Breast epithelium (tissue), 4 donors: ENCODE results near the gene POTEJ. TPM values are rescaled to one million over a fixed set of nuclear protein-coding genes. Genes with fewer than 3 reads are reported as not detected.
"Not testable (repeated sequence)": the region's sequence is repeated elsewhere in the genome, so short reads cannot be mapped to it uniquely, and the experiment has no call there.

Experiments used
- DNase-seq, 2 donors: peaks; one replicate each; pipeline ENCODE4 v3.0.0-alpha.2; 2019; ENCODE audit warnings: low spot score in 2 of 2
- H3K27ac ChIP-seq, 2 donors: fragments of 200-600 bp; sonication (generic) in 1 of 2; one replicate each; pipeline ENCODE4 v1.5.1; 2016 to 2019; ENCODE audit warnings: mild to moderate bottlenecking in 1 of 2
- H3K27me3 ChIP-seq, 2 donors: fragments of 200-600 bp; sonication (generic) in 1 of 2; one replicate each; pipeline versions ENCODE4 v1.5.1 to v1.6.0; 2017 to 2019; ENCODE audit warnings: control low read depth in 1 of 2, mild to moderate bottlenecking in 1 of 2
- H3K36me3 ChIP-seq: fragments of 200-600 bp; one replicate; pipeline ENCODE4 v1.5.1; 2019
- H3K4me1 ChIP-seq, 2 donors: fragments of 200-600 bp; sonication (generic); one replicate each; pipeline ENCODE4 v1.5.1; 2016 to 2019; ENCODE audit warnings: control low read depth in 1 of 2
- H3K4me3 ChIP-seq, 3 donors: fragments of 200-600 bp; sonication (generic); 1 replicate in 2 of 3; 2 replicates in 1 of 3; pipeline ENCODE4 v1.5.1; 2016 to 2019; ENCODE audit warnings: mild to moderate bottlenecking in 3 of 3, moderate library complexity in 2 of 3
- H3K9me3 ChIP-seq, 2 donors: fragments of 200-600 bp; sonication (generic) in 1 of 2; one replicate each; pipeline ENCODE4 v1.5.1; 2016 to 2019; ENCODE audit warnings: control low read depth in 1 of 2
- intact Hi-C: fragments of 100-400 bp; cut with DNase I; formaldehyde crosslinking; loops from one replicate; pipeline ENCODE4 v1.15.1; 2023; ENCODE audit warnings: low total_unique reads
- total RNA-seq, 3 donors: library from RNA; depleted of rRNA; stranded (reverse); fragments of >200 nt; gene quantifications; one replicate each; pipeline ENCODE4 v1.1.0, GENCODE V29; 2016

POTEJ gene
- not detected for total RNA-seq

DNA sequence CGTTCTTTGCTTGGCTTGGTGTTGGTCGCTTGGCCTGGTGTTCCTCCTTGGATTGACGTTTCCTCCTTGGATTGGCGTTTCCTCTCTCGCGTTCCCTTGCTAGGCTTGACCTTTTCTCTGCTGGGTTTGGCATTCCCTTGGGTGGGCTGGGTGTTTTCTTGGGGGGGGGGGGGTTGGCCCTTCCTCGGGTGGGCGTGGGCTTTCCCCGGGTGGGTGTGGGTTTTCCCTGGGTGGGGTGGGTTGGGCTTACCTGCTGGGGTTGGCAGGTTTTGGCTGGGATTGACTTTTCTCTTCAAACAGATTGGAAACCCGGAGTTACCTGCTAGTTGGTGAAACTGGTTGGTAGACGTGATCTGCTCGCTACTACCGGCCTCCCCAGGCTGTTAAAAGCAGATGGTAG, at the start of gene POTEJ:
POTEJ (plus strand) TSS at position 301 of the 400 bp plus-strand sequence; CDS start at position 394, 93 bp downstream.
- H3K27ac ChIP-seq, intact Hi-C loops, H3K4me1 ChIP-seq, H3K27me3 ChIP-seq, H3K9me3 ChIP-seq, H3K36me3 ChIP-seq, H3K4me3 ChIP-seq, DNase-seq: not testable (repeated sequence)

GRCh38 chr2:130566165-130566564, 45.1 kb upstream of the POTEJ start:
- H3K36me3 ChIP-seq, DNase-seq, H3K27ac ChIP-seq, H3K4me3 ChIP-seq, H3K4me1 ChIP-seq, intact Hi-C loops, H3K27me3 ChIP-seq, H3K9me3 ChIP-seq: not testable (repeated sequence)

- intact Hi-C loops, H3K4me1 ChIP-seq, DNase-seq, H3K4me3 ChIP-seq, H3K9me3 ChIP-seq, H3K27me3 ChIP-seq, H3K27ac ChIP-seq, H3K36me3 ChIP-seq: not testable (repeated sequence)
These were observed 39.3 kb upstream of the POTEJ start for GRCh38 chr2:130571929-130572328.

DNA sequence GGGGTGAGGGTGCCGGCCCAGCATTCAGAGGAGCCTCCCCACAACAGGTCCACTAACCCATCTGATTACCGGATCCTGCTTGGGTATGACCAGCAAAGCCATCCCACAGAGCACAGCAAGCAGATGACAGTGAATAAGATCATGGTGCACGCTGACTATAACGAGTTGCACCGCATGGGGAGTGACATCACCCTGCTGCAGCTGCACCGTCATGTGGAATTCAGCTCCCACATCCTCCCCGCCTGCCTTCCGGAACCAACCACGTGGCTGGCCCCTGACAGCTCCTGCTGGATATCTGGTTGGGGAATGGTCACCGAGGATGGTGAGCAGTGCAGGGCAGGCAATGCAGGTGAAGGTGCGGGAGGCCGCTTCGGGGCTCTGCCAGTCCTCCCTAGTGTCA, 37.0 kb upstream of the POTEJ start:
- H3K27ac ChIP-seq, H3K4me3 ChIP-seq, H3K27me3 ChIP-seq, H3K36me3 ChIP-seq, intact Hi-C loops, H3K4me1 ChIP-seq, H3K9me3 ChIP-seq, DNase-seq: not testable (repeated sequence)

- H3K27me3 ChIP-seq, H3K9me3 ChIP-seq, intact Hi-C loops, H3K27ac ChIP-seq, H3K4me3 ChIP-seq, DNase-seq, H3K4me1 ChIP-seq, H3K36me3 ChIP-seq: not testable (repeated sequence)
These were observed 34.9 kb upstream of the POTEJ start for GRCh38 chr2:130576209-130576784.

DNA sequence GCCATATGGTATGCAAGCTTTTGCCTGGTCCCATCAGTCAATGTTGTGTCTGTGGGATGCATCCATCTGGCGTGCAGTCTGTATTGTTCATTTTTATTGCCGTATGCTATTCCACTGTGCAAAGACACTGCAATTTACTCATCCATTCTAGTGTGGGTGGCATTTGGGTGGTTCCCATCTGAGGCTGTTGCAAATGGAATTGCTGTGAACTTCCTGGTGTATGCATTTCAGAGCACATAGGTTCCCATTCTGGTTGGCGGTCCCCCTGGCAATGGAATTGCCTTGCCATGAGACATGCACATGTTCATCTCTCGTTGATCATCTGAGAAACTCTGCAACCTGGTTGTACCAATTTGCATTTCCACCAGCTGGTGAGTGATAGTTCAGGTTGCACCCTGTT, 33.7 kb upstream of the POTEJ start:
- DNase-seq, H3K9me3 ChIP-seq, H3K27me3 ChIP-seq, H3K4me1 ChIP-seq, intact Hi-C loops, H3K4me3 ChIP-seq, H3K27ac ChIP-seq, H3K36me3 ChIP-seq: not testable (repeated sequence)

- DNase-seq, H3K4me3 ChIP-seq, H3K36me3 ChIP-seq, H3K4me1 ChIP-seq, intact Hi-C loops, H3K27me3 ChIP-seq, H3K9me3 ChIP-seq, H3K27ac ChIP-seq: not testable (repeated sequence)
These were observed 32.1 kb upstream of the POTEJ start for GRCh38 chr2:130579121-130579520.

GRCh38 chr2:130581491-130581890, 29.7 kb upstream of the POTEJ start:
- DNase-seq, intact Hi-C loops, H3K4me3 ChIP-seq: not testable (repeated sequence)

GRCh38 chr2:130582970-130583369, 28.3 kb upstream of the POTEJ start:
- H3K27me3 ChIP-seq, DNase-seq, H3K9me3 ChIP-seq, H3K36me3 ChIP-seq, intact Hi-C loops, H3K4me3 ChIP-seq, H3K27ac ChIP-seq, H3K4me1 ChIP-seq: not testable (repeated sequence)

More at GRCh38 chr2:130581491-130581890, 29.7 kb upstream of the POTEJ start:
- not testable (repeated sequence) for H3K9me3 ChIP-seq, H3K27ac ChIP-seq, H3K36me3 ChIP-seq, H3K27me3 ChIP-seq, H3K4me1 ChIP-seq

DNA sequence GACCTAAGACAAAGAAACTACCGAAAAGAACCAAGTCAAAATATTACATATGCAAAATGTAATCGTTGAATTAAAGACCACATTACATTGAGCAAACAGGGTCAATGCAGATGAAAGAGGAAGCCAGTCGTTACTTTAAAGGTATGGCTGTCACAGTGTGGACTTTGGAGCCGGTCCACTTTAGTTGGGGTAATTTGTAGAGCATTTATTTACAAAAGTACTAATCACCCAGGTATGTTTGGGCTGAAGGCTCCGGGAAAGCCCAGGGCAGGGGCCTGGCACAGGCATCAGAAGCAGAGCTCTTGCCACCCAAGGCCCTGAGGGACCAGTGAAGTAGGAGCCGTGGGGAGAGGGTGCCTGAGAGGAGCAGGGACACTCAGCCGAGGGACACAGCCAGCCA, 27.7 kb upstream of the POTEJ start:
- H3K9me3 ChIP-seq, H3K4me1 ChIP-seq, H3K36me3 ChIP-seq, intact Hi-C loops, DNase-seq, H3K4me3 ChIP-seq, H3K27ac ChIP-seq, H3K27me3 ChIP-seq: not testable (repeated sequence)

DNA sequence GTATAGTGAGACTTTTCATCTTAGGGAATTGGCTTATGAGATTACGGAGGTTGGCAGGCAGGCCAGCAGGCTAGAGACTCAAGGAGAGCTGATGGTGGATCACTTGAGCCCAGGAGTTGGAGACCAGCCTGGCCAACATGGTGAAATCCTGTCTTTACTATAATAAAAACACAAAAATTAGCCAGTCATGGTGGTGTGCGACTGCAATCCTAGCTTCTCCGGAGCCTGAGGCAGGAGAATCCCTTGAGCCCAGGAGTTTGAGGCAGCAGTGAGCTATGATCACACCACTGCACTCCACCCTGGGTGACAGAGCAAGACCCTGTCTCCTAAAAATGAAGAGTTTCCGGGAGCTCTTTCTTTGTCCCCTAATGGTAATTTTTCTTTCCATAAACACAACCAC, 26.5 kb upstream of the POTEJ start:
- H3K36me3 ChIP-seq, DNase-seq, intact Hi-C loops: not testable (repeated sequence)

GRCh38 chr2:130588688-130589458, 22.4 kb upstream of the POTEJ start:
- H3K27ac ChIP-seq, H3K4me1 ChIP-seq, H3K27me3 ChIP-seq, DNase-seq, H3K4me3 ChIP-seq, H3K36me3 ChIP-seq, H3K9me3 ChIP-seq, intact Hi-C loops: not testable (repeated sequence)

More for the DNA sequence above, 26.5 kb upstream of the POTEJ start:
- H3K4me3 ChIP-seq, H3K4me1 ChIP-seq, H3K27ac ChIP-seq, H3K9me3 ChIP-seq, H3K27me3 ChIP-seq: not testable (repeated sequence)

DNA sequence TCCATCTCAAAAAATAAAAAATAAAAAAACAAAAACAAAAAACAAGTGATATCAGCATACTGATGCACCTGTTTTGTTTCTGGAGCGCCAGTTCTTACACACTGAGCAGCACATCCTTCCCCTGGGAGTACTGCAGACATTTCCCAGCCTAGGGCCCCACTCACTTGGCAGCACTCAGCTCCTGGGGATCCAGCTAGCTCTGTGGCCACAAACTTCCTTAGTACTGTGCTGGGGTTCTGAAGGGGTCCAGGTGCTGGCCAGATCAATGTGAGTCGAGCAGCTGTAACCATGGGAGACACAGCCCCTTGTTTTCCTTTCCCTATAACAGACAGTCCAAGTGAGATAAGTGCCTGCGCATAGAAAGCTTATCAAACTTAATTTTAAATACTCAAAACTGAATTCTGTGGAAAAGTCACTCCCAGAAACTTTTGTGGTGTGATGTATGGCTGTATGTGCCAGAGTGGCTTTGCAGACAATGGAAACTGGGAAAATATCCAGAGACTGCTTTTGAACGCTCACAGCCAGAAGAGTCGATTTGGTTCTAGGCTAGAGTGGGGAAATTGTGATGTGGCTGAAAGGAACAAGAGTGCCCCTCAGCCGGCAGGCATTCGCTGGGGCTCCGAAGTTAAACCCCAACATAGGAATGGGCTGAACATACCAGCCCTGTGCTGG, 20.9 kb upstream of the POTEJ start:
- H3K4me1 ChIP-seq, H3K4me3 ChIP-seq, intact Hi-C loops, H3K9me3 ChIP-seq, H3K27me3 ChIP-seq, DNase-seq, H3K36me3 ChIP-seq, H3K27ac ChIP-seq: not testable (repeated sequence)
